ENCODE measurements around the gene CYTH4.
"Not testable (repeated sequence)": the region's sequence is repeated elsewhere in the genome, so short reads cannot be mapped to it uniquely, and the experiment has no call there.

The CYTH4 gene, protein sequence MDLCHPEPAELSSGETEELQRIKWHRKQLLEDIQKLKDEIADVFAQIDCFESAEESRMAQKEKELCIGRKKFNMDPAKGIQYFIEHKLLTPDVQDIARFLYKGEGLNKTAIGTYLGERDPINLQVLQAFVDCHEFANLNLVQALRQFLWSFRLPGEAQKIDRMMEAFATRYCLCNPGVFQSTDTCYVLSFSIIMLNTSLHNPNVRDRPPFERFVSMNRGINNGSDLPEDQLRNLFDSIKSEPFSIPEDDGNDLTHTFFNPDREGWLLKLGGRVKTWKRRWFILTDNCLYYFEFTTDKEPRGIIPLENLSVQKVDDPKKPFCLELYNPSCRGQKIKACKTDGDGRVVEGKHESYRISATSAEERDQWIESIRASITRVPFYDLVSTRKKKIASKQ

DNA sequence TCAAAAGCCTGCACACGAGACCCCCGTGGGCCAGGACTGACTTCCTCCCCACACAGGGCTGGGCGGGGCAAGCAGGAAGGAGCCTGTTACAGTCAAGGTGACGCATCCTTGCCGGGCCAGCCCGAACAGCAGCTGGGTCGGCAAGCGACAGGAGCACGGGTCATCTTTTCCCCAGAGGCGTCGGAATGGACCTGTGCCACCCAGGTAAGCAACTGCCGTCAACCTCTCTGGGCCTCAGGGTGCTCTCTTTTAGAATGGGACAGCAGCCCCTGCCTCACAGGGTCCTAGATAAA, at the start of gene CYTH4:
CYTH4 (plus strand) TSS at position 124 of the 293 bp plus-strand sequence; CDS start at position 186, 62 bp downstream.
- no peak for DNase-seq

DNA sequence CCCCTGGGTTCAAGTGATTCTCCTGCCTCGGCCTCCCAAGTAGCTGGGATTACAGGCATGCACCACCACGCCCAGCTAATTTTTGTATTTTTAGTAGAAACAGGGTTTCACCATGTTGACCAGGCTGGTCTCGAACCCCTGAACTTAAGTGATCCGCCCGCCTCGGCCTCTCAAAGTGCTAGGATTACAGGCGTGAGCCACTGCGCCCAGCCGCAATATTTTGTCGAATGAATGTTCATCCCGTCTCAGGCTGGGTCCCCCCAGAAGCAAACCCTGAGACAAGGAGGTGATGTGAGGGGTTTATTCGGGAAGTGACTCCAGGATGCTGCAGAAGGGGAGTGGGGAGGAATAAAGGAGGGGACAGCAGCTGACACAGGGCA, 48.9 kb upstream of the CYTH4 start:
- not testable (repeated sequence) for DNase-seq

DNA sequence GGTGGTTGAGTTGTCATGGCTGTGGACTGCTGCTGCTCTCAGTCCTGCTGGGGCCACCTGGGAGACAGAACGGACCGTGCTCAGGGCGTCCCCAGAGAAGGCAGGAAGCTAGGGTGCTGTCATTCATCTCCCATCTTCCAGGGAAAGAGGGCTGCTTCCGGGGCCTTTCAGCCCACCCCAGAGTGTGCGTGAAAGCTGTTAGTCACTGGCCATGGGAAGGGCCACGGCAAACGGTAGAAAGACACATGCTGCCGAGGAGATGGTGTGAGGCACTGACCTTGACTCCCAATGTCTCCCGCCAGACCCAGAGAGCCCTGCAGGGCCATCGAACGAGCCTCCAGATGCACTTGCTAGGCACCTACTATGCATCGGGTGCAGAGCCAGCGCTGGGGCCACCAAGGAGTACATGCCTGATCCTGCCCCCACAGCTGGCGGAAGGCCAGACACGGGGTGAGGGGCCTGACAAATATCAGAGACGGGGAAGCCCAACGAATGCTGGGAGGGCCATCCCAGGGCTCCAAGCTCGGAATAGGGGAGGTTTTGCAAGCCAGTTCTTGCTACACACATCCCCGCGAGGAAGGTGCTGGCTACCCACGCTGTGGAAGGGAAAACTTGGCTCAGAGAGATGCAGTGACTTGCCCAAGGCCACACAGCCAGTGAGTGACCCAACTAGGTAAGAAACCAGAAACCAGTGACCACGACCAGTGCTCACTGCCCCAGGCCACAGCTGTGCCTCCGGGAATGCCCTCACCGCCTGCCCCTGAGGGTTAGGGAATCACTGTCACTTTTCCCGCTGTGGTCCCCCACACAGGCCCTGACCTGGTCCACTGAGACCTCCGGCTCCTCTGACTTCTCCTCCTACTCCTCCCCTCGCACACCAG, 48.3 kb upstream of the CYTH4 start:
- DNase-seq = no peak

DNA sequence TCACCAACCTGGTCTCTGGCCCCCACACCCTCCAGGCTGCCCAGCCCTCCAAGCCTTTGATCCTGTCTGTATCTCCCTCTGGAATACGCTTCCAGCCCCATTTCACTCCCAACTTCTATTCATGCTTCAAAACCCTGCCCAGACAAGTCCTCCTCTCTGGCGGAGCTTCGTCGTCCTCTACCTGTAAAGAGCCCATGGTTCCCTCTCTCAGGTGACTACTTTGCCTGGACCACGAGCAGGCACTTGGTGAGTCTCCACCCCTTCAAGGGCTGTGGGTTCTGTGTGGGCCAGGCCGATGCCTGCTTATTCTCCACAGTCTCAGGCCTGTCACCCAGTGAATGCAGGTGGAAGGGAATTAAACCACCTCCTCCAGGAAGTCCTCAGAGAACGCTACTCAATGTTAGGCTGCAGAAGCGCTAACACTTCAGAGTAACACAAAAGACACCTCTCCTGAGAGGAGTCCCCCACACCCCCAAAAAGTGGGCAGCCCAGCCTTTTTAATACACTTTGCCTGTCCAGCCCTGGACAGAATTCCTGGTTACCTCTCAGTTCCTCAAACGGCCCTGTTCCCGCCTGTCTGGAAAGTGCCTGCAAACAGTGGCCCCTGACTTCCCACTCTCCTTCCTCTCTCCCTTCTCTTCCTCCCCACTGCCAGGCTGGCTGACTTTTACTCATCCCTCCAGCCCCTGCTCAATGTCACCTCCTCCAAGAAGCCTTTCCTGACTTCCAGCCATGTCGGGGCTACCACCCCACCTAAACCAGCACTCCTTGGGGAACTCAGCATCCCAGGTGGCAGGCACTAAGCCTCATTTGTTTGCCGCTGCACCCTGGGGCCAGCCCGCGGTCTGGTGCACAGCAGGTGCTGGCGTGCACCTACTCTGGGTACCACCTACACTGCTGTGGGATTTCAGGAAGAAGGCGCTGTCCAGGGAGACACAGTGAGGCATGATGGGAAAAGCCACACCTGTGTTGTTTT, 47.3 kb upstream of the CYTH4 start:
- DNase-seq = no peak

DNA sequence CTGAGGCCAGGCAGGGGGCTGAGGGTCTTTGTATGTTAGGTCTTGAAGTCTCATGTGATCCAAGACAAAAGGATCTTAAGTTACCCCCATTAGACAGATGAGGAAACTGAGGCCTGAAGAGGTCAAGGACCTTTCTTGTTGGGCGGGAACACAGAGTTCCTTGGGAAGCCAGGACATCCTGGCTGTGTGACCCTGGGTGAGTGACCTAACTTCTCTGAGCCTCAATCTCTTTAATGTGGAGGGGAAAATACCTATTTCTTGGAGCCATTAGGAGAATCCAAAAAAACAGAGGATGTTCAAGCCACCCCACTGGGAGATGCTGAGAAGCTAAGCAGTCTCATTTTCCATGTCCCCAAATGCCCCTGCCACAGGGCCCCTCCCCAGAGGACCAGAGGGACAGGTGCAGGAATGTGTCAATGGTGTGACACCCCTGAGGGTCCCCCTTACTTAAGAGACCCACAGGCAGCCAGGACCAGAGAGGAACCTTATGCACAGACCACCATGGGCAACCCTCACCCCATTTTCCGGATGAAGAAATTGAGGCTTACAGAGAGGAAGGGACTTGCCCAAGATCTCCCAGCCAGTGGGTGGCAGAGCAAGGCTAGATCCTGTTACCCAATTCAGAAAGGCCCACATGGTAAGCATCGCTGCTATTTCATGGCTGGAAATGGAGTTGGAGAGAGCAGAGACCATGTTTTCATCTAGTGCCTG, 46.3 kb upstream of the CYTH4 start:
- DNase-seq = no peak

DNA sequence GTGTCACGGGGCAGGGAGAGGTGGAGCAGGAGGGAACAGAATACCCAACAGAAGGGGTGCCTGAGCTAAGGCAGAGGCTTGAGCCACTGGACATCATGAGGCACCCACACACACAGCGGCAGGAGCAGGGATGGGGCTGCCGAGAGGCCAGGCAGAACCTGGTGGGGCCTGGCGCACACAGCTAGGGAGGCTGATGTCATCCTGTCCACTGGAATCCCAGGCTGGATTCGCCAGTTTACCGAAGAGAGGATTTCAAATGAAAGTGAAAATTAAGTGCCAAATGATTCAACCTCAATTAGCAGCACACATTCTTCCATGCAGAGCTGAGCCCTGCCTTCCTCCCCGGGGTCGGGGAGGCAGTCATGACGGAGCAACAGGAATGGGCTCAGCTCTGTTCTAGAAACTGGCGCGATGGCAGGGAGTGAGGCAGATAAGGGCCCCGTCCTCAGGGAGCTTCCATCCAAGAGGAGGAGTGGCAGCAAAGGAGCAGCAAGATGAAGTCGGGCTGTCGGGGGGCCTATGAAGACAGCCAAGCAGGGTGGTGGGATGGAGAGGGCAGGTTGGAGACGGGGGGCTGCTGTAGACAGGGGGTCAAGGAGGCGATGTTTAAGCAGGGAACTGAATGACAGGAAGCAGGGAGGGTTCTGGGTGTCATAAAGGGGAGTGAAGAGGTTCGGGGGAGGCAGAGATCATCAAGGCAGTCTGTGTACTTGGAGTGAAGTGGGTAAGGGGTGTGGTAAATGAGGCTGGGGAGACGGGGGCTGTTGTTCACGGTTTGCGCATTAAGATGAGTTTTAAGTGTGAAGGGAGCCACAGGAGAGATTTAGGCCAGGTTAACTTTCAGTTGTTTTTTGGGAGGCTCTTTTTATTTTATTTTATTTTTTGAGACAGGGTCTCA, 44.7 kb upstream of the CYTH4 start:
- no peak for DNase-seq

DNA sequence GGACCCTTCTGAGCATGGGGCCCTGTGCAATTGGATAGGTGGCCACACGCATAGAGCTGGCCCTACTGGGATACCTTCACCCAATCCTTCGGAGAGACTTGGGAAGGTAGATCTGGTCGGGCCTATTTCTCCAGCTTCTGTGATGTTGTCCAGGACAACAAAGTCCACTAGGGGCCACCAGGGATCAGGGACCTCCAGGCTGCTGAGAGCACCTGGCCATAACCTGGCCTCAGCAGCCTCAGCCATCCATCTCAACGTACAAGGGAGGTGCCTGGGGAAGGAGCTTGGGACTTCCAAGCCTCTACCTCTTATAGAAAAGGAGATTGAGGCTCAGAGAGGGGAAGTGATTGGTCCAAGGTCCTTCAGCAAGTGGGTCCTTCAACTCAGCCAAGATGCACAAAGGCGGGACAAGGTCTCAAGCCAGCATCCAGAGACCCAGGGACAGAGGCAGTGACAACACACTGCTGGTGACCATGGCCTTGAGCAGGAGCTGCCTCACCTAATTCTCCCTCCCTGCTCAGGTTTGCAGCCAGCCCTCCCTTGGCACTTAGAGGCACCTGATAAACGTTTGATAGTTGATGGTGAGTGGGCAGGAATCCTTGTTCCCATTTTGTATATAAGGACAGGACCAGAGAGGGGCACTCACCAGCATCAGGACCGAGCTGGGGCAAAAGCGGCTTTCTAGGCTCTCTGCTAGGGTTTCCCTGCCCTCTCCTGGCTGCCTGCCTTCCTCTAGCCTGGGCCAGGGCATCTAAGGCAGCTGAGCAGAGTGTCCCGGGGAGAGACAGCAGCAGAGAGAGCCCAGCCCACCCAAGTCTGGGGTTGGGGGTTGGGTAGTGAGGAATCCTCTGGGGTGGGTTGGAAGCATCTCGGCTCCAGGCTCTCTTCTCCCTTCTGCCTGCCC, 42.7 kb upstream of the CYTH4 start:
- no peak for DNase-seq

DNA sequence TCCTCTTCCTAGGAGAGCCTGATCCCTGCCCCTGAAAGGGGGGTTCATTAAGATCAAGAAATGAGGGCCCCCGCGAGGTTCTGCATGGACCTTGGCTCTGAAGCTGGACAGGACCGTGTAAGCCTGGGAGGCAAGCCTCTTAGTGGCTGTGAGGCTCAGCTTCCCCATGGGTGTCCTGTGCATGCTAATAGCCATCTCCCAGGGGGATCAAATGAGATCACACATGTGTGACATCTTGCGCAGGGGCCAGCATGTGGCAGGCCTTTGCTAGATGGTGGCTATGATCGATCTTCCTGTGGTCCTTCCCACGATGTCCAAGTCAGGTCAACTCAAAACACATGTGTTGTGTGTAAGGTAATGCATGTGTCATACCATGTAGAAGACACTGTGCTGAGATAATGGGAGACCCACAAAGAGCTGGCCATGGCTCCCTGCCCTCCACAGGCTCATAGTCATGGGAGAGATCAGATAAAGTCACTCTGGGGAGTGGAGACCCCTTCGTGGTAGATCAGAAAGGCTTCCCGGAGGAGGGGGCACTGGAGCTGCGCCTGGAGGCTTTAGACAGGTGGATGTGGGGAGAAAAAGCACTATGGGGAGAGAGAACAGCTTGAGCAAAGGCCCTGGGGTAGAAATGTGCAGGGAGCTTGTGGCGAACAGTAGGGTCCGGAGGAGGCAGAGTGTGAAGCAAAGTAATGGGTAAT, 41.9 kb upstream of the CYTH4 start:
- no peak for DNase-seq

DNA sequence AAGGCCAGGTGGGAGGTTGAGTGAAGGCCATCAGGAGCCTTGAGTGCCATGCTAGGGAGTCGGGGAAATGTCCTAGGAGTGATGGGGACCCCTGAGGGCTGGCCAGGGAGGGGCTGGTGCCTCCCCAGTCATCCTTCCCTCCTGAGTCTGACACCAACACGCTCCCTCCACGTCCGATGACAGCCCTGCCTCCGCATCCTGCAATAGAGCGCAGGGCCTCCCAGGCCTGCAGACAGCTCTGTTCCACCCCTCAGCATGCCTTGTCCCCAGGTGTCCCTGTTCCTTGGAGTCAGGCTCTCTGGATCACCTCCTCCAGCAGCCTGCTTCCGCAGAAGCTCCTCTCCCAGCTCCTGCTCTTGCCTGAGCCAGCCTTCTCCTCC, 41.4 kb upstream of the CYTH4 start:
- DNase-seq = no peak

DNA sequence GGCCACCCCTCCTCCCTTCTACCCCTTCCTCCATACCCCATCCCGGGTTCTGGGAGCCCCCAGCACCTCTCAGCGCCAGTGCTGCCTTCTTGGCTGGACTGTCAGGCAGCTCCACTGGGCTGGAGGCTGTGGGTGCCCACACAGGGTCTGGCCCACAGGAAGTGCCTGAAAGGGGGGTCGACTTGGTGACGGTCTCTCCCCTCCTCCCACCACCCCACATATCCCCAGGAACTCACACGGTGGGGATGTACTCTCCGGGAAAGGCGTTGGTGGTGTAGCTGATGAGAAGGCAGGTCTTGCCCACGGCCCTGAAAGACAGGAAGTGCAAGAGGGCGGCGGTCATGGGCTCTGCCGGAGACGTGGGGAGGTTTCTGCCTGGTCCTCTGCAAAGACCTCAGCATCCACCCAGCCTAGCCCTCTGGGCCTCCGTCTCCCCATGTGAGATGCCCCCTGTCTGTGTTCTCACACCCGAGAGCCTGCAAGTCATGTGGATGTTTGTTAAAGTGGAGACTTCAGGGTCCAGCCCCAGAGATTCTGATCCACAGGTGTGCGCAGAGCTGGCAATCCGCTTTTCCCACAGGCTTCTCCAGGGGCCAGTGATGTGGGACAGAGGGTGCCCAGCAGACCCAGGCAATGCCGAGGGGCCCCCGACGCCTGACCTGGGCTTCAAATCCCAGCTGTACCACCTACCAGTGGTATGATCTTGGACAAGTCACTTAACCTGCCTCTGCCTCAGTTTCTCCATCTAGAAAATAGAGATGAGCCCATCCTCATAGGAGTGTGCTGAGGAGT, 40.8 kb upstream of the CYTH4 start:
- no peak for DNase-seq

DNA sequence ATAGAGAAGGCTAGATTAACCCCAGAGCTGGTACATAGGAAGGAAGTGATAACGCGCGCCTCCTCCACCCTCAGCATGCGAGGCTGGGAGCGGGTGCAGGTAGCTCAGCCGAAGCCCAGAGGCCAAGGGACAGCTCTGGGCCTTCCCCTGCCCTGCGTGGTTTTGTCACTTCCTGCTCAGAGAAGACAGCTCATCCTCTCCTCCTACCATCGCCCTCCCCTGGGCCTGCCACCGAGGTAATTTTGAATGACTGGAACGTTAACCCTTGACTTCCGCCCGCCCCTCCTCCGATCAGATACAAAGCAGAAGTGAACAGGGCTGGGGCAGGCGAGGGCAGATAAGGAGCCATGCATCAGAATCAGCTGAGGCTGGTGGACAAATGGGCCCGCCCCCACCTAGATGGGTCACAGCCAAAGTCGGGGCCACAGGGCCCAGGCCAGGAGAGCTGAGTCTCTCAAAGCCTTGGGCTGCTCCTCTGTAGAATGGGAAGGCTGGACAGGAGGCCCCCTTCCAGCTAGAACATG, 39.9 kb upstream of the CYTH4 start:
- no peak for DNase-seq

DNA sequence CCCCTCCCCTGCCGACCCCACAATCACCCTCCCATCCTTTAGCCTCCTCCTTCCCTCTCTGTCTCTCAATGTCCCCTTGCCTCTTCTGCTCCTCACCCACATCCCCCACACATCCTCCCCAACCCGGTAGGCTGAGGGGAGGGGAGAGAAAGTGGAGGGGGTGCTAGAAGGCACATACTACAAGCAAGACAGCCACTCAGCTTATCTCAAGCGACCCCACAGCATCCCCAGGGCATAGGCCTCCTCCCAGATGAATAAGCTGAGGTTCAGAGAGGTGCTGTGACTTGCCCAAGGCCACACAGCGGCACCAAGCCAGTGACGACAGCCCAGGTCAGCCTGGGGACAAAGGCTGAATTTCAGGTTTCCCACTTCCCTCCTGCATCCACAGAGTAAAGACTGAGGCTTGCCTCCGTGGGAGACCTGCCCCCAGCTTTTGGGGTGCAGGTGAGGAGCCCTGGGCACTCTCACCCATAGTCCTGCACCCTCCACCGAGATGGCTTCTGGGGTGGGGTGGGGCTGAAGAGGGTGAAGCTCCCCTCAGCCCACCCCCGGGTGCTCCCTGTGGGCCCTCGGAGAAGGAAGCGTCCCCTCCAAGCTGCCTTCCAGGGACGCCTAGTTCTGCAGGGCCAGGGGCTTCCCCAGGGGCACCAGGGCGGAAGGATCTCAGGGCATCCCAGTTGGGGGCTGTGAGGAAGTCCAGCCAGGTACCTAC, 38.8 kb upstream of the CYTH4 start:
- no peak for DNase-seq

DNA sequence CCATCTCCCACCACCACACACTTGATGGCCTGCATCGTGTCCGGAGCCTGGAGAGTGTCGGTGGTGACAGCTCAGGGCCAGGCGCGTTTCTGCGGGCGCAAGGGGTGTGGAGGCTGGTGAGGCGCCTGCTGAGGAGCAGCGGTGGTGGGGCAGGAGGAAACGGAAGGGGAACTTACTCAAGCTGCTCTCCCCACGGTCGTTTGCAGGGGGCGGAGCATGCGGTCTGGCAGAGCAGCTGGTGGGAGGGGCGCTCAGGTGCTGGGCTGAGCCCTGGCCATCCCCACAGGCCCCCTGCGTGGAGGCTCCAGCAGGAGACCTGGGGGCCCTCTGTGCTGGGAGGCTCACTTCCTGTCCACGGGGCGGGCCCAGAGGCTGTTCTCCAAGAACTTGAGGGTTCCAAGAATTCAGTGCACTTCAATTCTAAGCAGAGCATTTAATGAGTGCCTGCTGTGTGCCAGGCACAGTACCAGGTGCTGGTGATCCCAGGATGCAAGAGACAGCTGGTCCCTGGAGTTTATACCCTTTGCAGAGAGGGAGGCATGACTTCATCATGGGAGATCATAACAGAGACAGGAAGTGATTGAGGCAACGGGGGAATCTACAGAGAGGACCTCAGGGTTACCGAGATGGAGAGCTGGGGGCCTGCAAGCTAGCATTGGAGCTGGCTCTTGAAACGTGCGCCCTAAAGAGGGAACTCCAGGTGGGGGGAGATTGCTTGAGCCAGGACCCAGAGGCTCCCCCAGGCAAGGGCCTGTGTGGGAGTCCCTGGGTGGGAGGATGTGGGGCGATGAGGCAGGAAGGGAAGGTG, 38.0 kb upstream of the CYTH4 start, which contains the start of gene RAC2:
RAC2 (minus strand) TSS at position 156 of the 808 bp plus-strand sequence; CDS start at position 35, 121 bp downstream.
- no peak for DNase-seq

DNA sequence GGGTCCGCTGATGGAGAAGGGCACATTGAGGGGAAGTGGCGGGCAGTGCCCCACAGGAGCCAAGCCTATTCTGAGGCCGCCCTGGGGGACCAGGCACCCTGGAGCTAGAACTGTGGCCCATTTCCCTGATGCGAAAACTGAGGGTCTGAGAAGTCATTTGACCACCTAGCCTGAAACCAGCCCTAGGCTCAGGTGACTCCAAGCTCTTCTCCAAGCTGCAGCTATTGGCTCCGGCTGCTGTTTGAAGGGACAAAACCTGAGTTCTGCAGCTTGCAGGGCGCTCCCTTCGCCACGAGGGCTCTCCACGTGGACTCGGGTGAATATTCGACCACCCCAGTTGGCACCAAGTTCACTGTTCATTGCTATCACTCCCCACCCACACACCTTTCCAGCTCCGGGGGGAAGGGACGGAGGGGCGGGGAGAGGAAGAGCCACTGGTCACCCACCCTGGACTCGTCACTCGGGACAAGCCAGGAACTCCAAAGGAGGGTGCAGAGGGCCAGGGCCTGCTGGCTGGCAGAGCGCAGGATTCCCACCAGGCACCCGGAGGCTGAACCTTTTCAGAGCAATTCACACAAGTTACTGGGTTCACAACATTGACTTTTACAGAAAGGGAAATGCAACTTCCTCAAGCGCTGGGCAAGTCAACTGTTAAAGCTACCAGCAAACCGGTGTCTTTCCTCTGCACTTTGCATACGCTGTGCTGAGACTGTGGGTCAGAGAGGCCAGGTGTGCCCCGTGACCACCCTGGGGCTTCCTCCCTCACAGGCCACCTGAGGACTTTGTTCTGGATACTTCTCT, 37.2 kb upstream of the CYTH4 start:
- no peak for DNase-seq

DNA sequence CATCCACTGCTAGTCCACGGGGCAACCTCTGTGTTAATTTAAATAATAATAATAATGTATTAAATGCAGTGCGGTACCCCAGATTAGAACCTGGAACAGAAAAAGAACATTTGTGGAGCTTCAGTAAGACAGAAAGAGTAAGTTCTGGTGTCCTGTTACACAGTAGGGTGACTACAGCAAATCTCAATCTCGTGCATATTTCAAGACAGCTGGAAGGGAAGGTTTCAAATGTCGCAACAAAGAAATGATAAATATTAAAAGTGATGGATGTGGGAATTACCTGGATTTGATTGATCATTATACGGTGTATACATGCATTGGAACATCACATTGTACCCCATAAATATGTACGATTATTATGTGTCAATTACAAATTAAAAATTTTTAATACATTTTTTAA, 36.6 kb upstream of the CYTH4 start:
- DNase-seq = no peak

DNA sequence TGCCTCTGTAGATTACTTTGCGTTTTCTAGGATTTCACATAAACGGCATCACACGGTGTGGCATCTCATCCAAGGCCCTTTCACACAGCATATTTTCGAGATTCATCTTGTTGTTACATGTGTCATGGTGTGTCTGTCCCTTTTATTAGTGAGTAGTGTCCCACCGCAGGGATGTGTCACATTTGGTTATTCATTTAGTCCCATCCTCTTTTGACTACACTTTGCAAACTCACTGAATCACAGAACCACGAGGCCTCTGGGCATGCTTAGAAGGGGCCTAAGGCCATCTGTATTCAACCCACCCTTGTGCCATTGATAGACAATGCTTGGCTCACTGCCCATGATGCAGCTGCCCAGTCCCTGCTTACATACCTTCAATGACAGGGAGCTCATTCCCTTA, 34.1 kb upstream of the CYTH4 start:
- no peak for DNase-seq

Measured in NCI-H2107 (cell line).